Ureter (tissue), 1 donor: ENCODE results near the gene RAB11FIP3. TPM values are rescaled to one million over a fixed set of nuclear protein-coding genes. Genes with fewer than 3 reads are reported as not detected.

Experiments
- DNase-seq: peaks from one replicate; pipeline ENCODE4 v3.0.0-alpha.2; 2020; ENCODE audit warnings: low spot score
- total RNA-seq: library from RNA; stranded (reverse); gene quantifications from one replicate; pipeline ENCODE4 v1.2.4, GENCODE V29; 2023
- donor health status: DM: yes; HTN: yes; CAD: no.

RAB11FIP3 gene
- total RNA-seq, 1 donor from 2014 or later: 42.0 TPM

GRCh38 chr16:530111-530817 is 104.8 kb downstream of the RAB11FIP3 start:
- DNase-seq: no peak

GRCh38 chr16:531494-532125 is 106.2 kb downstream of the RAB11FIP3 start:
- no peak for DNase-seq

- no peak for DNase-seq
Observed at GRCh38 chr16:533391-534123, 108.1 kb downstream of the RAB11FIP3 start.

GRCh38 chr16:534135-534534 is 108.7 kb downstream of the RAB11FIP3 start:
- no peak for DNase-seq

GRCh38 chr16:534856-535445 is 109.5 kb downstream of the RAB11FIP3 start:
- DNase-seq: no peak

- no peak for DNase-seq
Observed at GRCh38 chr16:535446-536405, 110.3 kb downstream of the RAB11FIP3 start.

- DNase-seq: no peak
Observed at GRCh38 chr16:536746-537145, 111.3 kb downstream of the RAB11FIP3 start.

GRCh38 chr16:537415-538335 is 112.2 kb downstream of the RAB11FIP3 start:
- no peak for DNase-seq

GRCh38 chr16:539901-540530 is 114.6 kb downstream of the RAB11FIP3 start:
- no peak for DNase-seq

- DNase-seq: no peak
Observed at GRCh38 chr16:540645-541340, 115.3 kb downstream of the RAB11FIP3 start.

GRCh38 chr16:543301-544164 is 118.1 kb downstream of the RAB11FIP3 start:
- no peak for DNase-seq

- DNase-seq: no peak
Observed at GRCh38 chr16:544517-544916, 119.1 kb downstream of the RAB11FIP3 start.

GRCh38 chr16:546909-547770 is 121.7 kb downstream of the RAB11FIP3 start:
- peak; percentile 80 for DNase-seq

GRCh38 chr16:548586-548985 is 123.1 kb downstream of the RAB11FIP3 start:
- DNase-seq: no peak

GRCh38 chr16:549544-550263 is 124.3 kb downstream of the RAB11FIP3 start:
- DNase-seq: no peak

- no peak for DNase-seq
Observed at GRCh38 chr16:551210-551609, 125.8 kb downstream of the RAB11FIP3 start.
